Activated CD4-positive, alpha-beta T cell treated with anti-CD3 and anti-CD28 coated beads for 1 hour (primary cell): ENCODE results near the gene PIK3R6.
A peak's percentile ranks its signal among the peaks of the same experiment; 100 is the strongest.

Source experiments
- DNase-seq: peaks from one replicate; pipeline ENCODE4 v3.0.0-alpha.2; 2020

PIK3R6 gene

DNA sequence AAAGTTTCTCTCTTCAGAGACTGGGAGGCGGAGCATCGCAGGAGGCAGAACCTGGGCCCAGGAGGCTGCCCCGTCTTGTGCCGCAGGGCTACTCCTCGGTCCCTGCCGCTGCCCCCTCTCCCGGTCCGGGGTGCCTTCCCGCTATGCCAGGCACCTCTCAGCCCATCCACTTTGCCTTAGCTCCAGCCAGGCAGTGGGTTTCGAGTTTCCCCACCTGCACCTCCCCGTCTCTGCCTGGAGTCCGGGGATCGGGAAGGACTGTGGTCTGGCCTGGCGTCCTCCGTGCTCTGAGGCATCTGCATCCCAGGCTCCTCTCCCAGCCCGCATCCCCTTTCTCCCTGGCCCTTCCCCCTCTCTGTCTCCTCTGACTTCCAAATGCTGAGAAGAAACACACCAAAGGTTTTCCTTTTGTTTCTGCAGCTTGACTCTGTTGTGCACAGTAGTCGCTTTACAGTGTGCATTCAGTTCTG is 26.8 kb upstream of the PIK3R6 start:
- no peak for DNase-seq

GRCh38 chr17:8893621-8894201 is 26.2 kb upstream of the PIK3R6 start:
- DNase-seq, result no peak

- no peak for DNase-seq
Observed at GRCh38 chr17:8893059-8893458, 25.6 kb upstream of the PIK3R6 start.

DNA sequence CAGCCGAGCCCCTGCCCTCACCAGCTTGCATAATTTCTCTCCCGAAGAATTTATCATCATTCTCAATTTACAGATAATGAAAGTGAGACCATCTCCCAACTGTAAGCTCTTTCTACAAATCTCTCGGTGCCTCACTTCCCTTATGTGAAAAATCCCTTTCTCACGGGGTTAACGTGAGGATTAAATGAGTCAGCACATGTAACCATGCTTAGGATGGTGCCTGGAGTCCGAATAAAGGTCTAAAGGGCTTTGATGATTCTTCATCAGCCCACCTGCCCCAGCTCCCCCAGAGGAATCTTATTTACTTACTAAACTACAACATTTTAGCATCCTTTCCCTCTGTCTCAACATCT is 24.8 kb upstream of the PIK3R6 start:
- no peak for DNase-seq

DNA sequence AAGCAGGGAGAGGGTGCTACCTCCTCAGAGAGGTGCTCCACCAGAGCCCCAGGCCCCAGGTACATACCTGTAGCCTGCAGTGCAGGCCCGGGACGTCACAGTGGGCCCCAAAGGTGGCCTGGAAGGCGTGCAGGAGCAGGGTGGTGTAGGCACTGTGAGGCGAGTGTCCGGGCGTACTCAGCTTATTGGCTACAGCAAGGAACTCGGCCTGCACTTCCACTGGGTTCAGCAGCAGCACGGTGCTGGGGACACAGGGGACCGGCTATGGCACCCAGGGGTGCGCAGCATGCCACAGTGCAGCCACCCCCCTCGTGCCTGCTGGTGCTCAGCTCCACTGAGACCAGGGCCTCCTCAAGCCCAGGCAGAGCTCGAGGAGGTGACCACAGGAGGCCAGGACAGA is 23.2 kb upstream of the PIK3R6 start:
- no peak for DNase-seq

- DNase-seq, result no peak
Observed at GRCh38 chr17:8889458-8890210, 22.2 kb upstream of the PIK3R6 start.

GRCh38 chr17:8888704-8889302 is 21.3 kb upstream of the PIK3R6 start:
- no peak for DNase-seq

- DNase-seq, result no peak
Observed at GRCh38 chr17:8887834-8888703, 20.6 kb upstream of the PIK3R6 start.

DNA sequence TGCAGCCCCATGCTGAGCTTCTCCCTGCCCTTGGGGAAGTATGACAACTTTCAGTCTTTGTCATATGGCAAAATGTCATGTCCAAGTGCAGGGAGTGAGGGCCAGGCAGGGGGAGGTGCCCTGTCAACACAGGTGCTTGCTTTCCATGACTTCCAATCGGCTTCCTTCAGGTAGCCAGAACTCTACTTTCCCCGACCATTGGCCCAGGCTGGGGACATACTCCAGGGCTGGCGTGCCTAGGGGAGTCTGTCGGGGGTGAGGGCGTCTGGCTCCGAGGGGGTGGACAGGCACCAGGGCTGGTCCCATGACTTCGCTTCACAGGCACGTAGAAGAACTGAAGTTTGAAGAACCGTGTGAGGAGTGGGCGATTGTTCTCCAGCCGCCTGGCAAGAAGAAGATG is 19.8 kb upstream of the PIK3R6 start:
- DNase-seq, result no peak

- no peak for DNase-seq
Observed at GRCh38 chr17:8885967-8886684, 18.7 kb upstream of the PIK3R6 start.

DNA sequence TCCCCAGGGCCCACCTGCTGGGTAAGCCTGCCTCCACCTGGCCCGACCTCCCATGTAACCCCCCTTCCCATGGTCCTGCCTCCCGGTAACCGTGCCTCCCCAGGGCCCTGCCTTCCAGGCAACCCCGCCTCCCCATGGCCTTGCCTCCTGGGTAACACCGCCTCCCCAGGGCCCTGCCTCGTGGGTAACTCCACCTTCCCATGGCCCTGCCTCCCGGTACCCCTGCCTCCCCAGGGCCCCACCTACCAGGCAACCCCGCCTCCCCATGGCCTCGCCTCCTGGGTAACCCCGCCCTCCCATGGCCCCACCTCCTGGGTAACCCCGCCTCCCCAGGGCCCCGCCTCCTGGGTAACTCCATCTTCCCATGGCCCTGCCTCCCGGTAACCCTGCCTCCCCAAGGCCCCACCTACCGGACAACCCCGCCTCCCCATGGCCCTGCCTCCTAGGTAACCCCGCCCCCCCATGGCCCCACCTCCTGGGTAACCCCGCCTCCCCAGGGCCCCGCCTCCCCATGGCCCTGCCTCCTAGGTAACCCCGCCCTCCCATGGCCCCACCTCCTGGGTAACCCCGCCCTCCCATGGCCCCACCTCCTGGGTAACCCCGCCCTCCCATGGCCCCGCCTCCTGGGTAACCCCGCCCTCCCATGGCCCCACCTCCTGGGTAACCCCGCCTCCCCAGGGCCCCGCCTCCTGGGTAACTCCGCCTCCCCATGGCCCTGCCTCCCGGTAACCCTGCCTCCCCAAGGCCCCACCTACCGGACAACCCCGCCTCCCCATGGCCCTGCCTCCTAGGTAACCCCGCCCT is 17.9 kb upstream of the PIK3R6 start:
- peak; percentile 38 for DNase-seq

DNA sequence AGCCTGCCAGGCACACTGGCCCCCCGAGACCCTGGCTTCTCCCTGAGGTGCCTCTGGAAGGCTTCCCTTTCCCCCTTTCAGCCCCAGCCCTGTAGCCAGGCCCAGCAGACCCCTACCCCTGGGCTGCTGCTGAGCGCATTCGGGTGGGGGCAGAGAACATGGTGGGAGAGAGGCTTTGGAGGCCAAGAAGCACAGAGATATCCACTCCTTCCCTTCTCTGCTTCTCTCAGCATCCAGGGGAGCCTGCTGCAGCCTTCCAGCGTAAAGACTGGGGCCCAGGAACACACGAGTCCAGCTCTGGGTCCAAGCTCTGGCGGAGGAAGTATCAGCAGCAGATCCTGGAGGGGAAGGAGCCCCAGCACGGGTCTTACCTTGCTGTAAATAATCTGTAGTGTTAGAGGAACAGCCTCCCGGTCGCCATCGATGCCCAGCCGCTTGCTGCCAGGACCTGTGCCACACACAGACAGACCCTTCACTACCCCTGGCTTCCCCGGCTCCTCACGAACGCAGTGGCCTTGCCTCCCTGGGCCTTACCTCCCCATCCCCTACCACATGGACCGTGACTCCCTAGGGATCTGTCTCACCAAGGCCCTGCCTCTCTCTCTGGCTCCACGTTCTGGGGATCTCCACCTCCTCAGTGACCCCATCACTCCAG is 17.0 kb upstream of the PIK3R6 start:
- no peak for DNase-seq

- DNase-seq, result no peak
Observed at GRCh38 chr17:8883353-8883752, 15.9 kb upstream of the PIK3R6 start.

DNA sequence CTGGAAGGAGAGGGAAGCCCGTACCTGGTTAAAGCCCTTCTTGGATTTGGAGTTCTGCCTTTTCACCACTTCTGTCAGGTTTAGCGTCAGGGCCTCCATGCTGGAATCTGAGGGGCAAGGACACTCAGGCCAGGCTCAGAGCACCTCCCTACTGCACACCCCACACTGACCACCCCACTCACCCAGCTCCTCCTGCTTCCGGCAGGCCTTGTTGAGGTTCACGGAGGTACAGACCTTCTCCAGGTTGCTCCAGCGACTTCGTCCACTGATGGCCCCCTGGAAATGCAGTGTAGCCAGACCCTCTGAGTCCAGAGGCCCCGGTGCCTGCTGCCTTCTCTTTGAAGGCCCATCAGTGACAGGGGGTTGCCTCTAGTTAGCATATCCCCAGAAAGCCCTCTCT is 14.1 kb upstream of the PIK3R6 start:
- DNase-seq, result no peak

DNA sequence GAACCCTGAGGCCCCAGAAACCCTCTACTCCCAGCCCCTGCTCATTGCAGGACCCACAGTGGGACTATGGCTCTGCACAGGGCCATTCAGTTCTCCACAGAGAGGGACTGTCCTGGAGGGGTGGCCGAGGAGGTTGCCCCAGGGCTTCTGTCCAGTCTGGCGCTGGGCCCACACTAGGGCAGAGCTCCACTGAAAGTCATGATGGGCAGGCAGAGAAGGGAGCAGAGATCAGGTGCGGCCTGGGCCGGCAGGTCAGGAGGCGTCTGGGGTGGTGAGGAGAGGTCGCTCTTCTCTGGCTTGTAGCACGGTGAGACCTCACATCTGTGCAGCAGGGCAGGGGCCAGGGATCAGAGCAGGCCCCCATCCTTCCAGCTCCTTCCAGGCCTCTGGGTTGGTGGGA is 13.0 kb upstream of the PIK3R6 start:
- DNase-seq, result no peak

DNA sequence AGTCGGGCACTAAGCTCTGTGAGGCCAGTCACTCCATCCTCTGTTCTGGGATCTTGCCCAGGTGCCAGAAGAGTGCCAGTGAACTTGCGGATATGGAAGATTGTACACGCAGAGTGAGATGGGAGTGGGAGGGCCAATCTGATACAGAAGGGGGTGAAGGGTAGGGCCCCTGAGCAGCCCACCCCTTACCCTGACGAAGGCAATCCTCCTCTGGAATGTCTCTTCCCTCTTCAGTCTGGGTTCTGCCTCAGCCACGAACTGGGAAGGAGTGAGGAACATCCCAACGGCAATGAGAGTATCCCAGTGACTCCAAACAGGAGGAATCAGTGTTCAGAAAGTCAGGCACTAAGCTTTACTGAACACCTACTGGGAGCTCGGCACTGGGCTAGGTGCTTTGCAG is 11.9 kb upstream of the PIK3R6 start:
- DNase-seq, result no peak

DNA sequence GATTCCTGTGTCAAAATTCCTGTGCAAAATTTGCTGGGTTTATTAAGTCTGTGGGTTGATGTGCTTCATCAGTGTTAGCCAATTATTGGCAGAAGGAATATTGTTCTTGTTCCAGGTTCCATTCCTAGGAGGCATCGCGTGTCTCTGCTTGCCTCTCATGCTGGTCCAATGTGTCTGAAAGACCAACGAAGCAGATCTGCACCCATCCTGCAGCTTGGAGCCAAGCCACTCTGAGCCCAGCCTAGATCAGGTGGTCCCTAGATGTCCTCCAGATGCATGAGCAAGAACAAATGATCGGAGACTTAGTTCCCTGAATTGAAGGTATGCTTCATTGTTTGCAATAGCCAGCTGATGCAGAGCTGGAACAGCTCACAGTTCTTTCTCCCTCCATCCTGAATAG is 10.5 kb upstream of the PIK3R6 start:
- DNase-seq, result no peak

DNA sequence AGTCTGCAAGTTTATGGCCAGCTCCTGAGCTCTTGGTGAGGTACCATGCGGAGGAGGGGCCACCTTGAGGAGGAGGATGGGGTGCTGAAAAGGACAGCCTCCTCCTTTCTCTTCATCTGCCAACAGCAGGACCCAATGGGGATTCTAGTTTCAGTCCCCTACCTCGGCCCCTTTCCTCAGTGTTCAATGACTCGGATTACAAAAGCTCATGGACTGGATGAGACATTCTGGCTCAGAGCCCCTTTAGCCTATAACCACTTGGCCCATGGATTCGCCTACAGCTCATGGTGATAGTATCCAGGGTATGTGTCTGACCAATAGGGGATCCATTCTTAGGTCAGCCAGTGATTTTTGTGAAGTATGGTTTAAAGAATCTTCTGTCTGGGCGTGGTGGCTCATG is 8.5 kb upstream of the PIK3R6 start:
- no peak for DNase-seq

DNA sequence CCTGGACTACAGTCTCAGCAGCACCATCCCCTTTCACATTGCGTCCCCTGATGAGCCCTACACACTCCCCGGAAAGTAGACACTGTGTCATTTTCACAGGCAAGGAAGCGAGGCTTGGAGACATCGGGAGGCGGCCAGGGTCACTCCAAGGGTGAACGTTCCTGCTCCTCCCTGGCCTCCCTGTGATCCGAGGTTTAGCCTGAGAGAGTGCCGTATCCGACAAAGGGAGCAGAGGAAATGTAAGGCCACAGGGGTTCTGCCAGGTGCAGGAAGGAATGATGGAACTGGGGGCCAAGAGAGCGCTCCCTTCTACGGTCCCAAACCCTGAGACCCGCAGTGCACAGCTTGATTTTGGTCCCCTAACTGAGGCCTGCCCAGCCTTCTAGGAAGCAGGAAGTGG is 8.0 kb upstream of the PIK3R6 start:
- no peak for DNase-seq

DNA sequence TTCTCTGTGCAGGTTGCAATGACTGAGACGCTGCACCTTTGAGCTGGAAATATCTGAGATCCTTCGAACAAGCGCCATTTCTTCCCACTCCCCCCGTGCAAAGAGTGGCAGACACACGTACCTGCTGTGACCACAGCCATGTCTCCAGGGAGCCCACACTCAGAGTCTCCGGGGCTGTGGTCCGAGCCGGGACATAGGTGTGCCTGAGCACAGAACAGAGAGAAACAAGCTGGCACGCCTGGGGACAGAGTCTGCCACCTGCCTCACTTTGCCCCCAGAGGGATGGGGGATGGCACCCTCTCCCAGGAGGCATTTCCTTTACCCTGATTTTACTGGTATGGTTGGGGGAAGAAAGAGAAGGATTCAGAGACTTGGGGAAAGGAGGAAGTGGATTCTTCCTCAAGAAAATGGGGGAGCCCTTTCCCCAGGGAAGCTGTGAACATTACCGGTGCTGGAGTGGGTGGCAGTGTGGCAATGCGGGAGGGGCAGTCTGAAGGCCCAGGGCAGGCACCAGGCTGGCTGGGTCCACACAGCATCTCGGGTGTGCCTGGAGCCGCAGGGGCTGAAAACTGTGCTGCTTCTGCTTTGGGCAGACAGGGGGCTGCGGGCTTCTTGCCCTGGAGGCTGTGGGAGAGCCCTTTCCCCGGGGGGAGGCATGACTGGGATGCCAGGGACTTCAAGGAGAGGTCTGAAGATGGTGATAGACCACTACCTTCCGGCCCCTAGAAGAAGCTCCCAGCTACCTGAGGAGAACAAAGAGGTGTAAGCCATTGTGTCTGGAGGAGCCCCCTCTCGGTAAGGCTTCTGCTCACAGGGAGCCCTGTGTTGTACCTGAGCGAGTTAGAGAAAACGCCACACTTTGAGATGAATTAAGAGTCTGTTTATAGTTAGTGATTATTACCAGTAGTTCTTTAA is 6.6 kb upstream of the PIK3R6 start:
- no peak for DNase-seq
